Heart left ventricle (tissue), 13 donors: ENCODE data around the gene PFN2.

Experiments
- POLR2A ChIP-seq, 2 donors: fragments of 450-650 bp; IDR thresholded peaks; one replicate each; pipeline ENCODE4 v1.6.1; 2017; ENCODE audit warnings: antibody characterized with exemption in 2 of 2, mild to moderate bottlenecking in 2 of 2, moderate library complexity in 2 of 2
- TF ChIP-seq, protein P1 (sequence below), 12 donors: fragments of 200-600 bp; sonication (generic) in 4 of 12; IDR thresholded peaks; one replicate each; pipeline versions ENCODE4 v1.5.0 to v1.8.0; 2018 to 2022; ENCODE audit warnings: antibody characterized with exemption in 12 of 12, mild to moderate bottlenecking in 5 of 12
- donor health status: ischemic (EF 13 %, LVEDD 7.1; RV severe dilation, severe dysfunction).
- donor health status: DM: no; HTN: yes; CAD: no.
- donor health status: DM: no; HTN: no; CAD: no.
- donor health status: ischemic (EF 25% LVEDD 6.9; RV normal size, moderate dysfunction).
- donor health status: ischemic (EF 25% LVEDD 5.7; RV mildly dilated, moderate dysfunction).
- donor health status: ischemic (EF 35%, LVEDD 5.7; RV mildly dilated, moderate dysfunction).
- donor health status: nonischemic (EF 11% LVEDD 7.7; RV severe dilation, severe dysfunction).
- donor health status: DM: yes; HTN: yes; CAD: no.
- donor health status: PGD.
- donor health status: ischemic (EF 29% LVEDD 5.4; RV normal size, mild dysfunction).
- donor health status: nonischemic (EF 23%, LVEDD 6.1; RV moderate dilation, normal function).

DNA sequence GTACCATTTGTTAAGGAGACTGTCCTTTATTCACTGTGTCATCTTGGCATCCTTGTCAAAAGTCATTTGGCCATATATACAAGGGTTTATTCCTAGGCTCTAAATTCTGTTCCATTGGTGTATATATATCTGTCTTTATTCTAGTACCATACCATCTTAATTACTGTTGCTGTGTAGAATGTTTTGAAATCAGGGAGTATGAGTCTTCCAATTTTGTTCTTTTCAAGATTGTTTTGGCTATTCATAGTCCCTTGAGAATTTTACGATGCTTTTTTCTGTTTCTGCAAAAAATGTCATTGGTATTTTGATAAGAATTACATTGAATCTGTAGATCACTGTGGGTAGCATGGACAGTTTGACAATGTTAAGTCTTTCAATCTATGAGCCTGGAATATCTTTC, 28.7 kb downstream of the PFN2 start:
- TF ChIP-seq POLR2A (IDR thresholded peaks at IDR 0.05), result no peak
- TF ChIP-seq, protein P1, sequence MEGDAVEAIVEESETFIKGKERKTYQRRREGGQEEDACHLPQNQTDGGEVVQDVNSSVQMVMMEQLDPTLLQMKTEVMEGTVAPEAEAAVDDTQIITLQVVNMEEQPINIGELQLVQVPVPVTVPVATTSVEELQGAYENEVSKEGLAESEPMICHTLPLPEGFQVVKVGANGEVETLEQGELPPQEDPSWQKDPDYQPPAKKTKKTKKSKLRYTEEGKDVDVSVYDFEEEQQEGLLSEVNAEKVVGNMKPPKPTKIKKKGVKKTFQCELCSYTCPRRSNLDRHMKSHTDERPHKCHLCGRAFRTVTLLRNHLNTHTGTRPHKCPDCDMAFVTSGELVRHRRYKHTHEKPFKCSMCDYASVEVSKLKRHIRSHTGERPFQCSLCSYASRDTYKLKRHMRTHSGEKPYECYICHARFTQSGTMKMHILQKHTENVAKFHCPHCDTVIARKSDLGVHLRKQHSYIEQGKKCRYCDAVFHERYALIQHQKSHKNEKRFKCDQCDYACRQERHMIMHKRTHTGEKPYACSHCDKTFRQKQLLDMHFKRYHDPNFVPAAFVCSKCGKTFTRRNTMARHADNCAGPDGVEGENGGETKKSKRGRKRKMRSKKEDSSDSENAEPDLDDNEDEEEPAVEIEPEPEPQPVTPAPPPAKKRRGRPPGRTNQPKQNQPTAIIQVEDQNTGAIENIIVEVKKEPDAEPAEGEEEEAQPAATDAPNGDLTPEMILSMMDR (IDR thresholded peaks at IDR 0.05), result no peak
